CD4-positive, alpha-beta T cell (primary cell): ENCODE measurements around the gene PTPRM. TPM values are rescaled to one million over a fixed set of nuclear protein-coding genes. Genes with fewer than 3 reads are reported as not detected.

Experiments
- ATAC-seq: fragments of 200-7000 bp; cut with Tn5 transposase; one replicate; pipeline ENCODE4 v1.10.0; 2022; ENCODE audit warnings: mild to moderate bottlenecking; ENCODE audit not compliant: poor library complexity
- CTCF ChIA-PET: fragments of 350-600 bp; sonication (Branson Sonifier 250); formaldehyde crosslinking; loops from one replicate; lab custom pipeline; 2021; ENCODE audit warnings: antibody characterized with exemption, inconsistent platforms; lab: Charles Lee
- POLR2A ChIA-PET: fragments of 350-600 bp; sonication (Branson Sonifier 250); formaldehyde crosslinking; loops from one replicate; lab custom pipeline; 2021; ENCODE audit warnings: antibody characterized with exemption, inconsistent platforms; lab: Charles Lee
- DNase-seq, 14 experiments: peaks; one replicate each; pipeline ENCODE4 v3.0.0-alpha.2; 2013 to 2020; ENCODE audit warnings: mixed read lengths in 2 of 14
- H3K27ac ChIP-seq, 2 donors: one replicate each; pipeline versions ENCODE4 v1.5.1 to v1.7.0; 2013; ENCODE audit warnings: low read length in 2 of 2, low read depth in 1 of 2, mild to moderate bottlenecking in 1 of 2
- H3K27me3 ChIP-seq, 2 experiments: 1 replicate in 1 of 2; 2 replicates in 1 of 2; pipeline versions ENCODE4 v1.6.1 to v1.7.0; 2013; ENCODE audit warnings: low read length in 2 of 2, control low read depth in 1 of 2, mild to moderate bottlenecking in 1 of 2, moderate library complexity in 1 of 2; ENCODE audit not compliant: insufficient read depth in 2 of 2, control insufficient read depth in 1 of 2
- H3K36me3 ChIP-seq: one replicate; pipeline ENCODE4 v1.6.1; 2013; ENCODE audit warnings: low read length, control low read depth; ENCODE audit not compliant: insufficient read depth
- H3K4me1 ChIP-seq: one replicate; pipeline ENCODE4 v1.6.1; 2013; ENCODE audit warnings: low read length, control low read depth; ENCODE audit not compliant: insufficient read depth
- H3K4me3 ChIP-seq: one replicate; pipeline ENCODE4 v1.5.1; 2013; ENCODE audit warnings: mild to moderate bottlenecking, low read length, moderate library complexity
- H3K9me3 ChIP-seq, 2 experiments: 1 replicate in 1 of 2; 2 replicates in 1 of 2; pipeline versions ENCODE4 v1.6.1 to v1.7.0; 2013; ENCODE audit warnings: low read length in 2 of 2, mild to moderate bottlenecking in 2 of 2, control low read depth in 1 of 2, moderate library complexity in 1 of 2; ENCODE audit not compliant: control insufficient read depth in 1 of 2, insufficient read depth in 1 of 2
- H3K27ac Mint-ChIP-seq: one replicate; pipeline ENCODE4 v1.8.0; 2020; ENCODE audit warnings: mixed read lengths
- H3K27me3 Mint-ChIP-seq: one replicate; pipeline ENCODE4 v1.8.0; 2021; ENCODE audit warnings: mixed read lengths
- H3K36me3 Mint-ChIP-seq: one replicate; pipeline ENCODE4 v1.8.0; 2021; ENCODE audit warnings: low read depth, mixed read lengths
- H3K4me1 Mint-ChIP-seq: one replicate; pipeline ENCODE4 v1.8.0; 2021; ENCODE audit warnings: low read depth, mixed read lengths
- H3K4me3 Mint-ChIP-seq: one replicate; pipeline ENCODE4 v1.8.0; 2020; ENCODE audit warnings: mild to moderate bottlenecking, mixed read lengths
- H3K9me3 Mint-ChIP-seq: one replicate; pipeline ENCODE4 v1.8.0; 2020; ENCODE audit warnings: mixed read lengths
- intact Hi-C, 2 experiments: fragments of 100-400 bp; cut with DNase I in 1 of 2; cut with micrococcal nuclease in 1 of 2; formaldehyde crosslinking; loops; one replicate each; pipeline versions ENCODE4 v1.15.1 to v1.9.0; 2023 to 2025; cut with DNase I, micrococcal nuclease
- total RNA-seq, 174 experiments: library from RNA in 2 of 174; stranded (reverse) in 2 of 174; gene quantifications; one replicate each; pipeline ENCODE4 v1.2.3 and lab custom pipeline; 2021 to 2026
- TF ChIP-seq, protein P1 (sequence below): fragments of 200-600 bp; IDR thresholded peaks from one replicate; pipeline ENCODE4 v1.8.0; 2022; ENCODE audit warnings: antibody characterized with exemption, mild to moderate bottlenecking

The PTPRM gene
- total RNA-seq, 2 experiments from 2014 or later, result 21.7 to 21.9 TPM

DNA sequence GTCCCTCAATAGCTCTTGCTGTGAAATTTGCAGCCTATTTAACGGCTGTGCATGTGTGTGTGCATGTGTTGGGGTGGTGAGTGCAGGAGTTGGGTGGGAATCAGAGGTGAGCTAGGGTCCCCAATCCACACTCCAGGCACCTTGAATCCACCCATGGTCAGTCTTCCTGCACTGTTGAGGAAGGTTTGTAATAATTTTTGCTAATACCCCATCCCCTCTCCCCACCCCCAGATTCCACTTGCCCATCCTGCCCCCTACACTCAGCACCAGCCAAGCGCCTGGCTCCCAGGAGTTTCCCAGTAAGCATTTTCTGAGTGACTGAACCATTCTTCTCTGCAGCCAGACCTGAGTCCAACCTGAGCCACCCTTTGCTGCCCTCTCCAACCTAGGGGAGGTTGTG is 833.7 kb downstream of the PTPRM start:
- Mint-ChIP-seq H3K27ac (no peak overlapping the region), H3K9me3 (no peaks in the 10 kb centered on the region), H3K27me3 (no peaks in the 10 kb centered on the region), H3K4me1 (no peaks in the 10 kb centered on the region), H3K4me3 (no peak overlapping the region), H3K36me3 (peaks cover 15% of the 10 kb centered on the region)
- ATAC-seq (no peak), DNase-seq (no peak)
- Histone ChIP-seq H3K4me1 (no peaks in the 10 kb centered on the region), H3K4me3 (no peak overlapping the region), H3K27ac (no peak overlapping the region), H3K36me3 (no peaks in the 10 kb centered on the region), H3K27me3 (no peaks in the 10 kb centered on the region), H3K9me3 (peaks cover 0 to 15% of the 10 kb centered on the region in 2 experiments)
- intact Hi-C loops, result no loop called here
- ChIA-PET CTCF (no interaction called here), POLR2A (no interaction called here)
- TF ChIP-seq, protein P1, sequence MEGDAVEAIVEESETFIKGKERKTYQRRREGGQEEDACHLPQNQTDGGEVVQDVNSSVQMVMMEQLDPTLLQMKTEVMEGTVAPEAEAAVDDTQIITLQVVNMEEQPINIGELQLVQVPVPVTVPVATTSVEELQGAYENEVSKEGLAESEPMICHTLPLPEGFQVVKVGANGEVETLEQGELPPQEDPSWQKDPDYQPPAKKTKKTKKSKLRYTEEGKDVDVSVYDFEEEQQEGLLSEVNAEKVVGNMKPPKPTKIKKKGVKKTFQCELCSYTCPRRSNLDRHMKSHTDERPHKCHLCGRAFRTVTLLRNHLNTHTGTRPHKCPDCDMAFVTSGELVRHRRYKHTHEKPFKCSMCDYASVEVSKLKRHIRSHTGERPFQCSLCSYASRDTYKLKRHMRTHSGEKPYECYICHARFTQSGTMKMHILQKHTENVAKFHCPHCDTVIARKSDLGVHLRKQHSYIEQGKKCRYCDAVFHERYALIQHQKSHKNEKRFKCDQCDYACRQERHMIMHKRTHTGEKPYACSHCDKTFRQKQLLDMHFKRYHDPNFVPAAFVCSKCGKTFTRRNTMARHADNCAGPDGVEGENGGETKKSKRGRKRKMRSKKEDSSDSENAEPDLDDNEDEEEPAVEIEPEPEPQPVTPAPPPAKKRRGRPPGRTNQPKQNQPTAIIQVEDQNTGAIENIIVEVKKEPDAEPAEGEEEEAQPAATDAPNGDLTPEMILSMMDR, result no peak

DNA sequence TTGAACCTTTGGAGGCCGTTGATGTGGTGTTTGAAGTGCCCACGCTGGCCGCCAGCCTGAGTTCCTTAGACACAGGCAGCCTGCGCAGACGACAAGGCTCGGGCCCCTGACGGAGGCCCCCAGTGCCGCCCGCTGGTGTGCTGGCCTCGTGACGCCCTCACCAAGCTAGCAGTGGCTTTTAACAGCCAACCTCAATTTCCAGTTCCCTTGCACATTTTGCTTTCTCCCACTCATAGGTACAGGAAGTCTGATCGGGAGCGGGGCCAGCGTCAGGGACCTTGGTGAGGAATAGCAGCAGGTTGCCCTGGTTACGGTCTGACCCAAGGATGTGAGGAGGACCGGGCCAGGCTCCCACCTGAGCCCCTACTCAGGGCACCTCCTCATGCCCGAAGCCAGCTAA is 834.5 kb downstream of the PTPRM start:
- intact Hi-C loops, result no loop called here
- Mint-ChIP-seq H3K36me3 (peaks cover 15% of the 10 kb centered on the region), H3K27ac (no peak overlapping the region), H3K9me3 (no peaks in the 10 kb centered on the region), H3K27me3 (no peaks in the 10 kb centered on the region), H3K4me1 (no peaks in the 10 kb centered on the region), H3K4me3 (no peak overlapping the region)
- Histone ChIP-seq H3K36me3 (no peaks in the 10 kb centered on the region), H3K9me3 (peaks cover 0 to 15% of the 10 kb centered on the region in 2 experiments), H3K4me3 (no peak overlapping the region), H3K4me1 (no peaks in the 10 kb centered on the region), H3K27me3 (no peaks in the 10 kb centered on the region), H3K27ac (no peak overlapping the region)
- DNase-seq, result no peak
- TF ChIP-seq, protein P1, result no peak
- ATAC-seq, result no peak
- POLR2A ChIA-PET, result no interaction called here
- CTCF ChIA-PET, result no interaction called here

DNA sequence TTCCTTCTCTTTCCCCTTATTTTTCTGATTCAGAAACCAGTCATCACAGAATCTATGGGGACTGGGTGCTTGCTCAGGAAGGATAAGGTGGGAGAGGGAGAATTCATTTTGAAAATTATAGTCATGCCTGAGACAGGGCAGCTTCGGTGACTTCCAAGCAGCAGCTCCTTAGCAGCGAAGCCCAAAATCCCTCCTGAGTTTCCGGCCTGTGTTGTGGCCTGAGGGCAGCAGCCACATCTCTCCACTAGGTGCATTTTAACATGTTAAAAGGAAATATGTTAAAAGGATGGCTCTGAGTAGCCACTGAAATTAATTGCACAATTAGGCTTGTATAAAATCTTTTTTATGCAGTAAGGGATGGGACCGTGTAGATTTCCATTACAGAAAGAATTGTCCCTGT is 835.1 kb downstream of the PTPRM start:
- ChIA-PET POLR2A (no interaction called here), CTCF (no interaction called here)
- Histone ChIP-seq H3K36me3 (no peaks in the 10 kb centered on the region), H3K4me3 (no peak overlapping the region), H3K9me3 (peaks cover 0 to 21% of the 10 kb centered on the region in 2 experiments), H3K27me3 (no peaks in the 10 kb centered on the region), H3K27ac (no peak overlapping the region), H3K4me1 (no peaks in the 10 kb centered on the region)
- no peak overlapping the region for H3K27ac Mint-ChIP-seq
- DNase-seq, result no peak
- intact Hi-C loops, result no loop called here
- H3K4me1 Mint-ChIP-seq, result no peaks in the 10 kb centered on the region
- no peak for ATAC-seq
- H3K9me3 Mint-ChIP-seq, result no peaks in the 10 kb centered on the region
- TF ChIP-seq, protein P1, result no peak
- H3K27me3 Mint-ChIP-seq, result no peaks in the 10 kb centered on the region
- H3K4me3 Mint-ChIP-seq, result no peak overlapping the region
- peaks cover 19% of the 10 kb centered on the region for H3K36me3 Mint-ChIP-seq
